K562 (cell line): ENCODE data around the gene ZKSCAN3. TPM values are rescaled to one million over a fixed set of nuclear protein-coding genes. Genes with fewer than 3 reads are reported as not detected.
A peak's percentile ranks its signal among the peaks of the same experiment; 100 is the strongest.

Experiments
- CHD1 ChIP-seq: fragments of 200-600 bp; sonication (generic); IDR thresholded peaks from one replicate; pipeline ENCODE4 v1.6.1; 2012; ENCODE audit warnings: mild to moderate bottlenecking, moderate library complexity, low read length, inconsistent platforms
- NEUROD1 ChIP-seq: fragments of 150-350 bp; IDR thresholded peaks from 2 replicates; pipeline ENCODE4 v1.6.1; 2014; ENCODE audit warnings: borderline replicate concordance, low read length, low read depth; ENCODE audit not compliant: partially characterized antibody
- NFATC3 ChIP-seq: fragments of 450-650 bp; IDR thresholded peaks from 2 replicates; pipeline ENCODE4 v1.6.1; 2017; ENCODE audit warnings: mild to moderate bottlenecking
- NFIC ChIP-seq: fragments of 450-650 bp; IDR thresholded peaks from 2 replicates; pipeline ENCODE4 v1.6.1; 2017; ENCODE audit warnings: mild to moderate bottlenecking, inconsistent platforms
- PCBP2 ChIP-seq: fragments of 200-400 bp; formaldehyde crosslinking; IDR thresholded peaks from 2 replicates; pipeline ENCODE4 v1.6.1; 2018; ENCODE audit warnings: low read length, low read depth, mild to moderate bottlenecking, moderate library complexity; ENCODE audit not compliant: poor library complexity, severe bottlenecking
- RBM14 ChIP-seq: fragments of 200-400 bp; formaldehyde crosslinking; IDR thresholded peaks from 2 replicates; pipeline ENCODE4 v1.6.1; 2018; ENCODE audit warnings: low read depth, mild to moderate bottlenecking, low read length, moderate library complexity, borderline replicate concordance; ENCODE audit not compliant: insufficient read depth
- SAP30 ChIP-seq: fragments of 200-600 bp; sonication (generic); IDR thresholded peaks from 2 replicates; pipeline ENCODE4 v1.6.1; 2012; ENCODE audit warnings: borderline replicate concordance, low read depth, mild to moderate bottlenecking, moderate library complexity, low read length, control low read depth, inconsistent platforms; ENCODE audit not compliant: insufficient read depth, poor library complexity, severe bottlenecking
- SMARCA4 ChIP-seq: fragments of 450-650 bp; IDR thresholded peaks from 2 replicates; pipeline ENCODE4 v1.6.1; 2016
- ZBTB7A ChIP-seq: IDR thresholded peaks from 2 replicates; pipeline ENCODE4 v1.6.1; 2011; ENCODE audit warnings: low read depth, mild to moderate bottlenecking, low read length, moderate library complexity, borderline replicate concordance; ENCODE audit not compliant: control insufficient read depth
- ZNF143 ChIP-seq: sonication (generic); formaldehyde crosslinking; IDR thresholded peaks from 2 replicates; pipeline ENCODE4 v1.9.0; 2022; ENCODE audit warnings: mild to moderate bottlenecking, missing genetic modification reagents
- ZNF197 ChIP-seq: fragments of 200-800 bp; sonication (Bioruptor generic); IDR thresholded peaks from 2 replicates; pipeline ENCODE4 v1.6.1; 2016; ENCODE audit warnings: low read depth, missing genetic modification characterization, missing compliant biosample characterization
- polyA plus RNA-seq, 8 experiments: library from polyadenylated mRNA; depleted of rRNA in 4 of 8; stranded (reverse) in 5 of 8; unstranded in 3 of 8; fragments of >200 nt; fragmentation: Nextera tagmentation in 2 of 8; fragmentation: Illumina TruSeq in 1 of 8; extraction: Ambion mirVana in 2 of 8; extraction: Trizol in 1 of 8; gene quantifications; 2 replicates each; pipeline versions ENCODE4 v1.2.1 to v1.2.3, GENCODE V29; 2011 to 2014; ENCODE audit warnings: inconsistent platforms in 1 of 8, missing spikeins in 1 of 8
- total RNA-seq, 7 experiments: library from RNA; depleted of rRNA in 6 of 7; stranded (reverse); fragments of >200 nt in 6 of 7; fragmentation: Illumina TruSeq in 2 of 7; extraction: Trizol in 2 of 7; gene quantifications; 2 replicates each; pipeline versions ENCODE4 v1.2.1 to v1.2.3, GENCODE V29; 2011 to 2021; ENCODE audit warnings: low replicate concordance in 1 of 7
- TF ChIP-seq, protein P1 (sequence below): fragments of 250-450 bp; sonication (Bioruptor Pico); IDR thresholded peaks from 2 replicates; pipeline ENCODE4 v1.4.0; 2020; ENCODE audit warnings: mild to moderate bottlenecking

Gene ZKSCAN3
- total and polyA plus RNA-seq, 9 of the 15 experiments (the other 6 are each of a cell fraction or from before 2014, with no cell fraction given): 3.0 to 12.4 (median 10.2) TPM

DNA sequence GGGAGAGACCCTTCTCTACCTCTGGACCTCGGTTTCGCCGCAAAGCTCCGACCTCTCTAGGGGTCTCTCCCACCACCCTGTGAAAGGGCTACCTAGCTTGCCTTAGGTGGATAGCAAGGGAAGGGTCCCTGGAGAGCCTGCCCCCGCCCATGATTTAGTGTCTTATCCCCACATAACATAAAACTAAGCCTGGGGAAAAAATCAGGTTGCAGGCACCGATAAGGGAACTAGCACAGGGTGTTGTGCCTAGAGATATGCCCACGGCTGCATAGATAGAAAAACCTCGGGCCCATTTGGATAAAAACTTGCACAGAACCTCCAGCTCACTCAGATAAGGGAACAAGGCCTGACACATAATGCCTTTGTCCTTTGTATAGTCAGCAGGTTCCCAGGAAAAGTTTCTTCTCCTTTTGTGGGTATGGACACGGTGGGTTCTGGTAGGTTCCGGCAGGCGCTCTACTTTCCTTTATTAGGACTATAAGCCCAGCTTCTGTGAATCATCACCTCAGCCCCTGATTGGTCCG, 14.6 kb upstream of the ZKSCAN3 start (continued):
- TF ChIP-seq ZNF197: peak; percentile 89
- TF ChIP-seq RBM14: no peak
- peak; percentile 50 for TF ChIP-seq NEUROD1
- peak; percentile 99 for TF ChIP-seq ZBTB7A
- TF ChIP-seq PCBP2: no peak
- TF ChIP-seq, protein P1, sequence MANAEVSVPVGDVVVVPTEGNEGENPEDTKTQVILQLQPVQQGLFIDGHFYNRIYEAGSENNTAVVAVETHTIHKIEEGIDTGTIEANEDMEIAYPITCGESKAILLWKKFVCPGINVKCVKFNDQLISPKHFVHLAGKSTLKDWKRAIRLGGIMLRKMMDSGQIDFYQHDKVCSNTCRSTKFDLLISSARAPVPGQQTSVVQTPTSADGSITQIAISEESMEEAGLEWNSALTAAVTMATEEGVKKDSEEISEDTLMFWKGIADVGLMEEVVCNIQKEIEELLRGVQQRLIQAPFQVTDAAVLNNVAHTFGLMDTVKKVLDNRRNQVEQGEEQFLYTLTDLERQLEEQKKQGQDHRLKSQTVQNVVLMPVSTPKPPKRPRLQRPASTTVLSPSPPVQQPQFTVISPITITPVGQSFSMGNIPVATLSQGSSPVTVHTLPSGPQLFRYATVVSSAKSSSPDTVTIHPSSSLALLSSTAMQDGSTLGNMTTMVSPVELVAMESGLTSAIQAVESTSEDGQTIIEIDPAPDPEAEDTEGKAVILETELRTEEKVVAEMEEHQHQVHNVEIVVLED (CRISPR knock-in tag): no peak
- peak; percentile 2 for TF ChIP-seq SAP30
- peak; percentile 89 for TF ChIP-seq NFATC3
- TF ChIP-seq NFIC: peak; percentile 96
- peak; percentile 79 for TF ChIP-seq CHD1
- TF ChIP-seq SMARCA4: peak; percentile 96
- no peak for TF ChIP-seq ZNF143
